A549 (cell line): Measurements from ENCODE around the gene WFDC12. TPM values are rescaled to one million over a fixed set of nuclear protein-coding genes. Genes with fewer than 3 reads are reported as not detected.
A peak's percentile ranks its signal among the peaks of the same experiment; 100 is the strongest.

Experiments used
- ATAC-seq, 2 experiments: fragments of 200-7000 bp in 1 of 2; fragments of >200 bp in 1 of 2; cut with Nextera tagmentation in 1 of 2; cut with Tn5 transposase in 1 of 2; 3 replicates each; pipeline versions ENCODE4 v1.8.0 to v1.9.1; 2018 to 2020; ENCODE audit warnings: mild to moderate bottlenecking in 1 of 2, moderate library complexity in 1 of 2
- CTCF ChIA-PET: fragments of 300-600 bp; sonication (Branson Sonifier 250); formaldehyde crosslinking; extraction: SDS; loops from one replicate; lab custom pipeline; 2021; ENCODE audit warnings: antibody characterized with exemption, inconsistent platforms; lab: Yijun Ruan, JAX
- POLR2A ChIA-PET: fragments of 350-600 bp; formaldehyde crosslinking; extraction: SDS; loops from one replicate; lab custom pipeline; 2021; ENCODE audit warnings: antibody characterized with exemption, inconsistent platforms; lab: Yijun Ruan, JAX
- DNase-seq, 2 experiments: peaks; one replicate each; pipeline versions ENCODE4 v3.0.0 to v3.0.0-alpha.2; 2011 to 2016; ENCODE audit warnings: low read depth in 1 of 2, low spot score in 1 of 2
- FAIRE-seq: peaks from 2 replicates; lab custom pipeline; 2011; peaks lifted over from hg19 to GRCh38; lab: Jason Lieb, UNC
- H3K27ac ChIP-seq, 2 experiments: fragments of >200 bp; sonication (Bioruptor Twin); formaldehyde crosslinking; 3 replicates each; pipeline ENCODE4 v1.5.1; 2016 to 2017
- H3K4me1 ChIP-seq: fragments of >200 bp; sonication (Bioruptor Twin); formaldehyde crosslinking; 3 replicates; pipeline ENCODE4 v1.6.1; 2016
- H3K4me2 ChIP-seq: fragments of >200 bp; sonication (Bioruptor Twin); formaldehyde crosslinking; 3 replicates; pipeline ENCODE4 v1.6.1; 2016
- H3K4me3 ChIP-seq: fragments of >200 bp; sonication (Bioruptor Twin); formaldehyde crosslinking; 3 replicates; pipeline ENCODE4 v1.5.1; 2016
- H3K9me3 ChIP-seq: fragments of >200 bp; sonication (Bioruptor Twin); formaldehyde crosslinking; 3 replicates; pipeline ENCODE4 v1.6.1; 2016
- ATOH8 ChIP-seq: fragments of 250-450 bp; sonication (Bioruptor Pico); IDR thresholded peaks from 2 replicates; pipeline ENCODE4 v1.5.0; 2020; ENCODE audit warnings: low read depth, mild to moderate bottlenecking, moderate library complexity
- CBX2 ChIP-seq: fragments of 200-600 bp; sonication (generic); IDR thresholded peaks from 2 replicates; pipeline ENCODE4 v1.6.1; 2016; ENCODE audit warnings: low read depth, mild to moderate bottlenecking, borderline replicate concordance
- CBX8 ChIP-seq: fragments of 200-600 bp; sonication (generic); IDR thresholded peaks from 2 replicates; pipeline ENCODE4 v1.6.1; 2016
- EHF ChIP-seq: fragments of 250-450 bp; sonication (Bioruptor Pico); IDR thresholded peaks from 2 replicates; pipeline ENCODE4 v1.5.0; 2020; ENCODE audit warnings: mild to moderate bottlenecking
- EP300 ChIP-seq, 2 experiments: fragments of >200 bp; sonication (Bioruptor Twin); formaldehyde crosslinking; IDR thresholded peaks; 2 replicates in 1 of 2; 3 replicates in 1 of 2; pipeline ENCODE4 v1.6.1; 2016 to 2017
- FOSB ChIP-seq: fragments of 250-450 bp; sonication (Bioruptor Pico); IDR thresholded peaks from 2 replicates; pipeline ENCODE4 v1.5.0; 2020; ENCODE audit warnings: mild to moderate bottlenecking, moderate library complexity
- HDAC2 ChIP-seq: fragments of 200-600 bp; sonication (generic); IDR thresholded peaks from 2 replicates; pipeline ENCODE4 v1.6.1; 2016
- HEYL ChIP-seq: fragments of 250-450 bp; sonication (Bioruptor Pico); IDR thresholded peaks from 2 replicates; pipeline ENCODE4 v1.8.0; 2021; ENCODE audit warnings: mild to moderate bottlenecking, moderate library complexity
- HOXA7 ChIP-seq: fragments of 250-450 bp; sonication (Bioruptor Pico); IDR thresholded peaks from 2 replicates; pipeline ENCODE4 v1.5.0; 2020; ENCODE audit warnings: mild to moderate bottlenecking, moderate library complexity
- HOXB5 ChIP-seq: fragments of 250-450 bp; sonication (Bioruptor Pico); IDR thresholded peaks from 2 replicates; pipeline ENCODE4 v1.5.0; 2020; ENCODE audit warnings: mild to moderate bottlenecking, moderate library complexity
- KDM1A ChIP-seq: fragments of 200-600 bp; sonication (generic); IDR thresholded peaks from 2 replicates; pipeline ENCODE4 v1.6.1; 2016; ENCODE audit warnings: low read depth, mild to moderate bottlenecking
- MAZ ChIP-seq: fragments of 150-350 bp; IDR thresholded peaks from 2 replicates; pipeline ENCODE4 v1.6.1; 2014; ENCODE audit warnings: antibody characterized with exemption, low read depth, low read length, borderline replicate concordance
- MYC ChIP-seq: IDR thresholded peaks from 2 replicates; pipeline ENCODE4 v1.6.1; 2012; ENCODE audit warnings: mild to moderate bottlenecking, inconsistent platforms, low read length, improper control_type of control experiment, borderline replicate concordance
- NR3C1 ChIP-seq: fragments of >200 bp; sonication (Bioruptor Twin); formaldehyde crosslinking; IDR thresholded peaks from 3 replicates; pipeline ENCODE4 v1.6.1; 2017
- PBX3 ChIP-seq: IDR thresholded peaks from 2 replicates; pipeline ENCODE4 v1.6.1; 2012
- POLR2AphosphoS2 ChIP-seq: conservative IDR thresholded peaks from 2 replicates; pipeline ENCODE4 v1.6.1; 2012; ENCODE audit warnings: low read length, improper control_type of control experiment, inconsistent platforms
- RAD21 ChIP-seq, 2 experiments: fragments of >200 bp in 1 of 2; sonication (Bioruptor Twin) in 1 of 2; formaldehyde crosslinking in 1 of 2; IDR thresholded peaks in 1 of 2; conservative IDR thresholded peaks in 1 of 2; 2 replicates in 1 of 2; 3 replicates in 1 of 2; pipeline ENCODE4 v1.6.1; 2012 to 2018; ENCODE audit warnings: inconsistent platforms in 1 of 2
- RARB ChIP-seq: fragments of 250-450 bp; sonication (Bioruptor Pico); IDR thresholded peaks from 2 replicates; pipeline ENCODE4 v1.8.0; 2021; ENCODE audit warnings: mild to moderate bottlenecking, moderate library complexity
- REST ChIP-seq: fragments of 200-600 bp; sonication (generic); IDR thresholded peaks from 2 replicates; pipeline ENCODE4 v1.6.1; 2016; ENCODE audit warnings: antibody characterized with exemption, mild to moderate bottlenecking, moderate library complexity
- RFX5 ChIP-seq: fragments of 450-650 bp; IDR thresholded peaks from 2 replicates; pipeline ENCODE4 v1.7.1; 2014; ENCODE audit warnings: antibody characterized with exemption, mild to moderate bottlenecking, moderate library complexity
- SREBF2 ChIP-seq: fragments of 450-650 bp; IDR thresholded peaks from 2 replicates; pipeline ENCODE4 v1.6.1; 2014; ENCODE audit warnings: mild to moderate bottlenecking, moderate library complexity
- TFCP2L1 ChIP-seq: fragments of 250-450 bp; sonication (Bioruptor Pico); IDR thresholded peaks from 2 replicates; pipeline ENCODE4 v1.5.0; 2021; ENCODE audit warnings: mild to moderate bottlenecking
- USF2 ChIP-seq: fragments of 450-650 bp; IDR thresholded peaks from 2 replicates; pipeline ENCODE4 v1.6.1; 2014; ENCODE audit warnings: antibody characterized with exemption
- ZNF302 ChIP-seq: fragments of 250-450 bp; sonication (Bioruptor Pico); IDR thresholded peaks from 2 replicates; pipeline ENCODE4 v1.9.0; 2021; ENCODE audit warnings: inconsistent platforms, mild to moderate bottlenecking, moderate library complexity
- ZSCAN20 ChIP-seq: fragments of 250-450 bp; sonication (Bioruptor Pico); IDR thresholded peaks from 2 replicates; pipeline ENCODE4 v1.8.0; 2022; ENCODE audit warnings: mild to moderate bottlenecking, moderate library complexity
- WGBS: methylation state at CpG from one replicate; pipeline ENCODE4 v1.1.6; 2017; ENCODE audit errors: missing lambda C conversion rate; 5-methylcytosine and 5-hydroxymethylcytosine counted together
- polyA plus RNA-seq, 4 experiments: library from polyadenylated mRNA; depleted of rRNA in 3 of 4; stranded (reverse); fragments of >200 nt; fragmentation: RNase III in 1 of 4; extraction: RNeasy Plus Mini Kit Qiagen cat#74134 plus additional on column Dnase treatment in 1 of 4; gene quantifications; 2 replicates in 3 of 4; 3 replicates in 1 of 4; pipeline ENCODE4 v1.2.3, GENCODE V29; 2011 to 2017
- TF ChIP-seq, protein P1 (sequence below): fragments of 250-450 bp; sonication (Bioruptor Pico); IDR thresholded peaks from 2 replicates; pipeline ENCODE4 v1.5.0; 2021; ENCODE audit warnings: mild to moderate bottlenecking, moderate library complexity, borderline replicate concordance

The WFDC12 gene
- polyA plus RNA-seq, 2 of the 4 experiments (the other 2 are of a cell fraction), result not detected

DNA sequence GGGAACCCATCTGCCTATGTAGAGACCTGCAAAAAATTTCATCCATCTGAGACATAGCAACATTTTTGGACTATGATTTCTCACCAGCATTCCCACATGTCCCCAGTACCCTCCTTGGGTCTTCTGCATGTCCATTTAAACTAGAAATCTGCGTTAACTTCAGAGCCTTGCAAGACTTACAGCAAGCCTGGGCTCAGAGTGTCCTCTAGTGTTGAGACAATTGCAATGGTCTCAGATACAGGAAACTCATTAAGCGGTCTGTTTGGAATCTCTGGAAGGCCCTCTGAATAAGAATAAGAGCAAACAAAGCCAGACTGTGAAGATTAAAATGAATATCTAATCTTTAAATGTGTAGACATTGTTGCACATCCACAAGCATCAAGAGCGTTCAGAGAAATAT lies 29.9 kb upstream of the WFDC12 start:
- WGBS, result 6% methylated on average over 3 of the region's 3 CpGs
- ATAC-seq (no peak), FAIRE-seq (no peak), DNase-seq (peak in 1 of 2 experiments; percentile 5)
- POLR2A ChIA-PET, result no interaction called here
- Histone ChIP-seq H3K4me3 (no peak overlapping the region), H3K9me3 (no peaks in the 10 kb centered on the region), H3K27ac (no peak overlapping the region), H3K4me2 (no peak overlapping the region), H3K4me1 (no peaks in the 10 kb centered on the region)
- TF ChIP-seq ZNF302 (CRISPR knock-in tag) (no peak), RAD21 (conservative IDR thresholded peaks at IDR 0.05 in 1 of 2, IDR thresholded peaks at IDR 0.05 in 1 of 2) (peak in 1 of 2 experiments; percentile 30; a peak in 2 of 5 replicates), EP300 (IDR thresholded peaks at IDR 0.05) (no peak), POLR2AphosphoS2 (no peak), NR3C1 (no peak), PBX3 (no peak)
- CTCF ChIA-PET, result interaction anchor here (1.8 kb wide), 1 partner anchor 13 kb away, joined by 4 read pairs; no protein-coding TSS in a partner anchor

DNA sequence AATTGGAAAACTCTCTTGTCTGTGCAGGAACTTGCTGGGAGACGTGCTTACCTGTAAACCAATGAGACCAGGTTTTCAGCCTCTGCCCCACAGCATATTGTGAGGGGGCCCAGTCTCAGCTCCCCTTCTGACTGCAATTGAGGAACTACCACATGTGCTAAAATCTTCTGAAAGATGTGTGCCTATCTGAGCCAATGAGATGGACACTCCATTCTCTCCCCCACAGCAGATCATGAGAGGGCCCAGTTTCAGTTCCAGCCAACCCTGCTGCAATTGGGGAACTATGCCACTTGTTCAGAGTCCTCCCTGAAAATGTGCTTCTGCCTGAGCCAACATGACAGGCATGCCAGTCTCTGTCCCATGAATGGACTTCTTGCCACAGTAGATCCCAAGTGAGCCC lies 29.5 kb upstream of the WFDC12 start:
- WGBS, result 0% methylated on average over 1 of the region's 1 CpG
- CTCF ChIA-PET, result no interaction called here
- TF ChIP-seq ZSCAN20 (CRISPR knock-in tag), result no peak
- no peak for TF ChIP-seq MYC
- no peak for TF ChIP-seq ZNF302 (CRISPR knock-in tag)
- TF ChIP-seq EP300 (IDR thresholded peaks at IDR 0.05), result no peak
- TF ChIP-seq RAD21 (conservative IDR thresholded peaks at IDR 0.05 in 1 of 2, IDR thresholded peaks at IDR 0.05 in 1 of 2), result no peak
- TF ChIP-seq KDM1A, result no peak
- TF ChIP-seq, protein P1, sequence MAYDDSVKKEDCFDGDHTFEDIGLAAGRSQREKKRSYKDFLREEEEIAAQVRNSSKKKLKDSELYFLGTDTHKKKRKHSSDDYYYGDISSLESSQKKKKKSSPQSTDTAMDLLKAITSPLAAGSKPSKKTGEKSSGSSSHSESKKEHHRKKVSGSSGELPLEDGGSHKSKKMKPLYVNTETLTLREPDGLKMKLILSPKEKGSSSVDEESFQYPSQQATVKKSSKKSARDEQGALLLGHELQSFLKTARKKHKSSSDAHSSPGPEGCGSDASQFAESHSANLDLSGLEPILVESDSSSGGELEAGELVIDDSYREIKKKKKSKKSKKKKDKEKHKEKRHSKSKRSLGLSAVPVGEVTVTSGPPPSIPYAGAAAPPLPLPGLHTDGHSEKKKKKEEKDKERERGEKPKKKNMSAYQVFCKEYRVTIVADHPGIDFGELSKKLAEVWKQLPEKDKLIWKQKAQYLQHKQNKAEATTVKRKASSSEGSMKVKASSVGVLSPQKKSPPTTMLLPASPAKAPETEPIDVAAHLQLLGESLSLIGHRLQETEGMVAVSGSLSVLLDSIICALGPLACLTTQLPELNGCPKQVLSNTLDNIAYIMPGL (CRISPR knock-in tag), result no peak
- no peak for TF ChIP-seq ATOH8 (CRISPR knock-in tag)
- TF ChIP-seq FOSB (CRISPR knock-in tag), result no peak
- TF ChIP-seq TFCP2L1 (CRISPR knock-in tag), result no peak
- no peak for TF ChIP-seq USF2
- no peak for TF ChIP-seq HOXB5 (CRISPR knock-in tag)

DNA sequence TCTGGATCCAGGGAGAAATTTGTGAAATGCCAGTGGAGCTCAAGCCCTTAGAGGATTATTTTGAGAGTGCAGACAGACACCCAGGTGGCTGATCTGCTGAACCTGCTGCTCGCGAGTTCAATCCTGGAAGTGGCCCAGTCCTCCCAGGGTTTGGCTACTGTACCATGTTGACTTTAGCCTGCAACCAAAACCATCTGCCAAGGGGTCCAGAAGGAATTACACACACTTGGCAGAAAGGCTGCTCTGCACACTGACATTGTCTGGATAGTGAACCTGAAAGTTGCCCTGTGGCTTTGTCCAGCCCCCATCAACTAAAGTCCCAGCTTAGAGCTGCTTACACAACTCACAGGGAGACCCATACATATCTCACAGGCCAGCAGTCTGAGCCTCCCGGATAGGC lies 28.9 kb upstream of the WFDC12 start:
- no peak overlapping the region for H3K4me2 ChIP-seq
- H3K4me1 ChIP-seq, result no peaks in the 10 kb centered on the region
- H3K4me3 ChIP-seq, result no peak overlapping the region
- no peak for TF ChIP-seq CBX8
- TF ChIP-seq REST, result no peak
- no peak for TF ChIP-seq CBX2
- no peak for TF ChIP-seq RFX5
- TF ChIP-seq MAZ, result no peak
- no peak for TF ChIP-seq HOXA7 (CRISPR knock-in tag)
- TF ChIP-seq HDAC2, result no peak
- TF ChIP-seq FOSB (CRISPR knock-in tag), result no peak
- TF ChIP-seq NR3C1, result no peak
- no peak for TF ChIP-seq RARB (CRISPR knock-in tag)
- no peak for TF ChIP-seq HEYL (CRISPR knock-in tag)
- TF ChIP-seq EHF (CRISPR knock-in tag), result no peak
- TF ChIP-seq POLR2AphosphoS2, result no peak
- TF ChIP-seq SREBF2, result no peak
- H3K27ac ChIP-seq, result no peak overlapping the region
- FAIRE-seq, result no peak
- no peak for ATAC-seq
- H3K9me3 ChIP-seq, result no peaks in the 10 kb centered on the region
- ChIA-PET CTCF (no interaction called here), POLR2A (no interaction called here)
- 43% methylated on average over 3 of the region's 3 CpGs for WGBS
- no peak for DNase-seq

More for the DNA sequence above, 29.5 kb upstream of the WFDC12 start:
- POLR2A ChIA-PET, result no interaction called here
- no peaks in the 10 kb centered on the region for H3K4me1 ChIP-seq
- ATAC-seq (no peak), DNase-seq (no peak), FAIRE-seq (no peak)
- no peak overlapping the region for H3K4me2 ChIP-seq
- no peaks in the 10 kb centered on the region for H3K9me3 ChIP-seq
- no peak overlapping the region for H3K4me3 ChIP-seq
- no peak overlapping the region for H3K27ac ChIP-seq
